Measurements from ENCODE around the gene NPY4R.
"Not testable (repeated sequence)": the region's sequence is repeated elsewhere in the genome, so short reads cannot be mapped to it uniquely, and the experiment has no call there.

GRCh38 chr10:46491364-46492114 lies 25.8 kb upstream of the NPY4R start:
- TF ChIP-seq CTCF (IDR thresholded peaks at IDR 0.05; ENCODE audit: poor library complexity, severe bottlenecking); TAF1 (IDR thresholded peaks at IDR 0.05; ENCODE audit: low read depth); SMC3 (conservative IDR thresholded peaks at IDR 0.05; ENCODE audit: poor library complexity); REST (IDR thresholded peaks at IDR 0.05; ENCODE audit: borderline replicate concordance); POLR2AphosphoS5 (IDR thresholded peaks at IDR 0.05); MXI1 (conservative IDR thresholded peaks at IDR 0.05; ENCODE audit: poor library complexity, severe bottlenecking); EZH2 (IDR thresholded peaks at IDR 0.05; ENCODE audit: borderline replicate concordance, insufficient read depth, low read length, poor library complexity, severe bottlenecking); EP300 (conservative IDR thresholded peaks at IDR 0.05; ENCODE audit: poor library complexity, severe bottlenecking): not testable (repeated sequence)

Data from neural cell (in vitro differentiated cells).